Cardiac muscle cell (in vitro differentiated cells and primary cell): ENCODE data around the gene NHSL2. TPM values are rescaled to one million over a fixed set of nuclear protein-coding genes. Genes with fewer than 3 reads are reported as not detected.

Experiments
- DNase-seq, 2 donors: peaks; one replicate each; pipeline versions ENCODE4 v3.0.0 to v3.0.0-alpha.2; 2010 to 2017; ENCODE audit warnings: low read depth in 1 of 2, low spot score in 1 of 2
- H3K27ac ChIP-seq: fragments of 200-600 bp; sonication (generic); 2 replicates; pipeline ENCODE4 v1.5.1; 2016
- H3K27me3 ChIP-seq: fragments of 200-600 bp; sonication (generic); 2 replicates; pipeline ENCODE4 v1.6.0; 2016; ENCODE audit warnings: control low read depth
- H3K36me3 ChIP-seq: fragments of 200-600 bp; sonication (generic); 2 replicates; pipeline ENCODE4 v1.5.1; 2016; ENCODE audit warnings: control low read depth
- H3K4me1 ChIP-seq: fragments of 200-600 bp; sonication (generic); 2 replicates; pipeline ENCODE4 v1.8.1; 2017; ENCODE audit warnings: low read depth, mild to moderate bottlenecking, mixed run types
- H3K4me3 ChIP-seq: fragments of 200-600 bp; sonication (generic); 2 replicates; pipeline ENCODE4 v1.5.1; 2016; ENCODE audit warnings: mild to moderate bottlenecking
- H3K9me3 ChIP-seq: fragments of 200-600 bp; sonication (generic); 2 replicates; pipeline ENCODE4 v1.5.1; 2017; ENCODE audit warnings: low read depth, mild to moderate bottlenecking, control low read depth
- CTCF ChIP-seq: IDR thresholded peaks from 2 replicates; pipeline ENCODE4 v1.5.1; 2012; ENCODE audit warnings: low read depth, mild to moderate bottlenecking, low read length
- polyA plus RNA-seq: library from polyadenylated mRNA; unstranded; fragments of >200 nt; fragmentation: Nextera tagmentation; extraction: Ambion mirVana; gene quantifications from 2 replicates; pipeline ENCODE4 v1.2.1, GENCODE V29; 2016
- total RNA-seq: library from RNA; depleted of rRNA; stranded (reverse); fragments of >200 nt; gene quantifications from 2 replicates; pipeline ENCODE4 v1.2.3, GENCODE V29; 2016

NHSL2 gene
- total and polyA plus RNA-seq, 2 experiments from 2014 or later = 6.6 to 7.9 TPM

- Histone ChIP-seq H3K27ac (no peak overlapping the region), H3K9me3 (no peaks in the 10 kb centered on the region), H3K4me3 (no peak overlapping the region), H3K27me3 (no peaks in the 10 kb centered on the region), H3K36me3 (no peaks in the 10 kb centered on the region), H3K4me1 (no peaks in the 10 kb centered on the region)
- TF ChIP-seq CTCF = no peak
- DNase-seq = no peak
Measured at GRCh38 chrX:71990518-71990917, 79.9 kb downstream of the NHSL2 start.

- no peak for TF ChIP-seq CTCF
- no peak overlapping the region for H3K27ac ChIP-seq
- no peaks in the 10 kb centered on the region for H3K27me3 ChIP-seq
- H3K36me3 ChIP-seq = no peaks in the 10 kb centered on the region
- no peaks in the 10 kb centered on the region for H3K4me1 ChIP-seq
- no peak overlapping the region for H3K4me3 ChIP-seq
- DNase-seq = no peak
- no peaks in the 10 kb centered on the region for H3K9me3 ChIP-seq
Measured at GRCh38 chrX:71991164-71991563, 80.5 kb downstream of the NHSL2 start.

- DNase-seq = no peak
- Histone ChIP-seq H3K4me1 (no peaks in the 10 kb centered on the region), H3K27ac (no peak overlapping the region), H3K27me3 (no peaks in the 10 kb centered on the region), H3K36me3 (no peaks in the 10 kb centered on the region), H3K9me3 (no peaks in the 10 kb centered on the region), H3K4me3 (no peak overlapping the region)
- TF ChIP-seq CTCF = no peak
Measured at GRCh38 chrX:71992711-71993110, 82.1 kb downstream of the NHSL2 start.

- no peak overlapping the region for H3K27ac ChIP-seq
- no peak for TF ChIP-seq CTCF
- H3K9me3 ChIP-seq = no peaks in the 10 kb centered on the region
- H3K4me3 ChIP-seq = no peak overlapping the region
- H3K4me1 ChIP-seq = no peaks in the 10 kb centered on the region
- H3K36me3 ChIP-seq = no peaks in the 10 kb centered on the region
- DNase-seq = no peak
- H3K27me3 ChIP-seq = no peaks in the 10 kb centered on the region
Measured at GRCh38 chrX:71993371-71993770, 82.7 kb downstream of the NHSL2 start.

GRCh38 chrX:71994601-71995000 is 84.0 kb downstream of the NHSL2 start:
- Histone ChIP-seq H3K36me3 (no peaks in the 10 kb centered on the region), H3K27me3 (no peaks in the 10 kb centered on the region), H3K4me1 (no peaks in the 10 kb centered on the region), H3K9me3 (no peaks in the 10 kb centered on the region), H3K27ac (no peak overlapping the region), H3K4me3 (no peak overlapping the region)
- DNase-seq = no peak
- no peak for TF ChIP-seq CTCF

GRCh38 chrX:71995122-71995521 is 84.5 kb downstream of the NHSL2 start:
- Histone ChIP-seq H3K9me3 (no peaks in the 10 kb centered on the region), H3K4me3 (no peak overlapping the region), H3K27me3 (no peaks in the 10 kb centered on the region), H3K36me3 (no peaks in the 10 kb centered on the region), H3K27ac (no peak overlapping the region), H3K4me1 (no peaks in the 10 kb centered on the region)
- DNase-seq = no peak
- TF ChIP-seq CTCF = no peak
